Left lung (tissue), 10 donors: ENCODE results near the gene BAIAP3. TPM values are rescaled to one million over a fixed set of nuclear protein-coding genes. Genes with fewer than 3 reads are reported as not detected.

ENCODE experiments used
- ATAC-seq: fragments of 200-7000 bp; cut with Tn5 transposase; one replicate; pipeline ENCODE4 v1.9.1; 2020; ENCODE audit warnings: moderate library complexity
- DNase-seq, 4 donors: peaks; one replicate each; pipeline ENCODE4 v3.0.0-alpha.2; 2013 to 2020
- H3K27ac ChIP-seq, 2 donors: fragments of 200-600 bp; sonication (generic) in 1 of 2; one replicate each; pipeline versions ENCODE4 v1.5.0 to v1.8.0; 2020 to 2021
- H3K27me3 ChIP-seq, 2 donors: fragments of 200-600 bp; sonication (generic) in 1 of 2; one replicate each; pipeline versions ENCODE4 v1.5.0 to v1.8.0; 2020 to 2021
- H3K36me3 ChIP-seq, 2 donors: fragments of 200-600 bp; sonication (generic) in 1 of 2; one replicate each; pipeline versions ENCODE4 v1.5.0 to v1.8.0; 2020 to 2021
- H3K4me1 ChIP-seq, 2 donors: fragments of 200-600 bp; one replicate each; pipeline ENCODE4 v1.8.0; 2021
- H3K4me3 ChIP-seq, 2 donors: fragments of 200-600 bp; sonication (generic) in 1 of 2; one replicate each; pipeline versions ENCODE4 v1.5.0 to v1.8.0; 2020 to 2021; ENCODE audit warnings: mild to moderate bottlenecking in 1 of 2
- H3K9me3 ChIP-seq, 2 donors: fragments of 200-600 bp; sonication (generic) in 1 of 2; one replicate each; pipeline versions ENCODE4 v1.5.0 to v1.8.0; 2020 to 2021
- CTCF ChIP-seq, 2 donors: fragments of 200-600 bp; sonication (generic) in 1 of 2; IDR thresholded peaks; one replicate each; pipeline versions ENCODE4 v1.5.0 to v1.8.0; 2021; ENCODE audit warnings: antibody characterized with exemption in 2 of 2
- intact Hi-C, 2 donors: fragments of 100-400 bp; cut with DNase I; formaldehyde crosslinking; loops; one replicate each; pipeline versions ENCODE4 v1.11.2 to v1.14.2; 2022
- polyA plus RNA-seq, 6 donors: library from polyadenylated mRNA; unstranded; fragments of 120-200 nt; gene quantifications; one replicate each; pipeline ENCODE4 v1.2.1, GENCODE V29; 2013; ENCODE audit not compliant: insufficient read length in 6 of 6
- total RNA-seq, 2 donors: library from RNA; stranded (reverse); fragmentation: NEBNext Ultra II Directional; extraction: Animal tissue kit (Norgen Biotek cat#: 25700); gene quantifications; one replicate each; pipeline ENCODE4 v1.2.1, GENCODE V29; 2021
- donor health status: DM: no; HTN: yes; CAD: no.
- donor health status: DM: no; HTN: no; CAD: no.

The BAIAP3 gene
- total and polyA plus RNA-seq, 8 donors = 1.4 to 8.3 (median 4.2) TPM

- intact Hi-C loops = no loop called here
- no peak for DNase-seq
- no peak overlapping the region for H3K27ac ChIP-seq
Observed at GRCh38 chr16:1381612-1382406, 48.4 kb downstream of the BAIAP3 start.

GRCh38 chr16:1383556-1383955, 50.1 kb downstream of the BAIAP3 start:
- Histone ChIP-seq H3K4me1 (peaks cover 6 to 14% of the 10 kb centered on the region in 2 donors), H3K27me3 (no peaks in the 10 kb centered on the region), H3K9me3 (no peaks in the 10 kb centered on the region), H3K36me3 (peaks cover 0 to 58% of the 10 kb centered on the region in 2 donors), H3K27ac (no peak overlapping the region), H3K4me3 (no peak overlapping the region)
- DNase-seq (no peak), ATAC-seq (no peak)
- TF ChIP-seq CTCF (IDR thresholded peaks at IDR 0.05) = no peak
- intact Hi-C loops = no loop called here

More at GRCh38 chr16:1381612-1382406, 48.4 kb downstream of the BAIAP3 start:
- peaks cover 6 to 25% of the 10 kb centered on the region in 2 donors for H3K4me1 ChIP-seq
- no peak for TF ChIP-seq CTCF (IDR thresholded peaks at IDR 0.05)
- H3K9me3 ChIP-seq = no peaks in the 10 kb centered on the region
- peaks cover 0 to 46% of the 10 kb centered on the region in 2 donors for H3K36me3 ChIP-seq
- no peak overlapping the region for H3K4me3 ChIP-seq
- no peaks in the 10 kb centered on the region for H3K27me3 ChIP-seq
- ATAC-seq = no peak

GRCh38 chr16:1385232-1385631, 51.8 kb downstream of the BAIAP3 start:
- intact Hi-C loops = no loop called here
- Histone ChIP-seq H3K36me3 (peaks cover 0 to 75% of the 10 kb centered on the region in 2 donors), H3K9me3 (no peaks in the 10 kb centered on the region), H3K4me1 (no peaks in the 10 kb centered on the region), H3K27me3 (no peaks in the 10 kb centered on the region), H3K27ac (no peak overlapping the region), H3K4me3 (no peak overlapping the region)
- ATAC-seq (no peak), DNase-seq (peak in 1 of 4 donors; percentile 81)
- no peak for TF ChIP-seq CTCF (IDR thresholded peaks at IDR 0.05)

- no peak overlapping the region for H3K4me3 ChIP-seq
- DNase-seq (no peak), ATAC-seq (no peak)
- intact Hi-C loops = no loop called here
- no peak for TF ChIP-seq CTCF (IDR thresholded peaks at IDR 0.05)
- no peaks in the 10 kb centered on the region for H3K27me3 ChIP-seq
- H3K4me1 ChIP-seq = no peaks in the 10 kb centered on the region
- H3K36me3 ChIP-seq = peaks cover 0 to 82% of the 10 kb centered on the region in 2 donors
- no peaks in the 10 kb centered on the region for H3K9me3 ChIP-seq
- H3K27ac ChIP-seq = no peak overlapping the region
Observed at GRCh38 chr16:1387331-1387730, 53.9 kb downstream of the BAIAP3 start.

DNA sequence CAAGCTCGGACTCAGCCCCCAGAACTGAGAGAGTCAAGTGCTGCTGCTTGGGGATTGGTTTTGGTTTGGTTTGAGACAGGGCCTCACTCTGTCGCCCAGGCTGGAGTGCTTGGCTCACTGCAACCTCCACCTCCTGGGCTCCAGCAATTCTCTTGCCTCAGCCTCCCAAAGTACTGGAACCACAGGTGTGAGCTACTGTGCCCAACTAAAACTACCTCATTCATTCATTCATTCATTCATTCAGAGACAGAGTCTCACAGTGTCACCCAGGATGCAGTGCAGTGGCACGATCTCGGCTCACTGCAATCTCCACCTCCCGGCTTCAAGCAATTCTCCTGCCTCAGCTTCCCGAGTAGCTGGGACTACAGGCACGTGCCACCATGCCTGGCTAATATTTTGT, 56.3 kb downstream of the BAIAP3 start:
- no peak for TF ChIP-seq CTCF (IDR thresholded peaks at IDR 0.05)
- DNase-seq = no peak
- intact Hi-C loops = no loop called here
- no peaks in the 10 kb centered on the region for H3K9me3 ChIP-seq
- peaks cover 0 to 84% of the 10 kb centered on the region in 2 donors for H3K36me3 ChIP-seq
- H3K27ac ChIP-seq = no peak overlapping the region
- ATAC-seq = no peak
- no peaks in the 10 kb centered on the region for H3K4me1 ChIP-seq
- H3K4me3 ChIP-seq = no peak overlapping the region
- H3K27me3 ChIP-seq = no peaks in the 10 kb centered on the region
